Ishikawa (cell line): ENCODE data around the gene DNAJC21.

Experiments
- CEBPB ChIP-seq: IDR thresholded peaks from 2 replicates; pipeline ENCODE4 v1.6.1; 2012
- CREB1 ChIP-seq: IDR thresholded peaks from 2 replicates; pipeline ENCODE4 v1.6.1; 2012; ENCODE audit warnings: low read depth
- EGR1 ChIP-seq: IDR thresholded peaks from 2 replicates; pipeline ENCODE4 v1.6.1; 2012
- EP300 ChIP-seq: IDR thresholded peaks from 2 replicates; pipeline ENCODE4 v1.6.1; 2012; ENCODE audit warnings: borderline replicate concordance
- FOXM1 ChIP-seq: IDR thresholded peaks from 2 replicates; pipeline ENCODE4 v1.6.1; 2012; ENCODE audit warnings: low read depth, borderline replicate concordance
- MAX ChIP-seq: IDR thresholded peaks from 2 replicates; pipeline ENCODE4 v1.6.1; 2012
- NFIC ChIP-seq: IDR thresholded peaks from 2 replicates; pipeline ENCODE4 v1.6.1; 2012
- RAD21 ChIP-seq: IDR thresholded peaks from 2 replicates; pipeline ENCODE4 v1.6.1; 2012; ENCODE audit warnings: low read depth
- REST ChIP-seq: IDR thresholded peaks from 2 replicates; pipeline ENCODE4 v1.6.1; 2012; ENCODE audit warnings: low read depth, mild to moderate bottlenecking
- TAF1 ChIP-seq: IDR thresholded peaks from 2 replicates; pipeline ENCODE4 v1.6.1; 2012; ENCODE audit warnings: low read depth, mild to moderate bottlenecking
- TCF12 ChIP-seq: IDR thresholded peaks from 2 replicates; pipeline ENCODE4 v1.6.1; 2012; ENCODE audit warnings: low read depth
- TEAD4 ChIP-seq: IDR thresholded peaks from 2 replicates; pipeline ENCODE4 v1.6.1; 2012
- USF1 ChIP-seq: IDR thresholded peaks from 2 replicates; pipeline ENCODE4 v1.6.1; 2012
- YY1 ChIP-seq: IDR thresholded peaks from 2 replicates; pipeline ENCODE4 v1.6.1; 2012; ENCODE audit warnings: low read depth
- ZBTB7A ChIP-seq: IDR thresholded peaks from 2 replicates; pipeline ENCODE4 v1.6.1; 2012; ENCODE audit warnings: low read depth

DNAJC21 gene

GRCh38 chr5:34891981-34892380 lies 37.4 kb upstream of the DNAJC21 start:
- TF ChIP-seq TAF1 (no peak), REST (no peak), MAX (no peak), FOXM1 (no peak), EP300 (no peak), ZBTB7A (no peak), EGR1 (no peak), CREB1 (no peak), CEBPB (no peak)

GRCh38 chr5:34892414-34892813 lies 36.9 kb upstream of the DNAJC21 start:
- TF ChIP-seq CREB1 (no peak), MAX (no peak), USF1 (no peak), EGR1 (no peak), ZBTB7A (no peak), CEBPB (no peak), EP300 (no peak), RAD21 (no peak)

GRCh38 chr5:34894716-34895115 lies 34.6 kb upstream of the DNAJC21 start:
- TF ChIP-seq USF1 (no peak), CEBPB (no peak), MAX (no peak), YY1 (no peak), EP300 (no peak), NFIC (no peak), ZBTB7A (no peak), TEAD4 (no peak), RAD21 (no peak), EGR1 (no peak), CREB1 (no peak), FOXM1 (no peak), TCF12 (no peak), REST (no peak), TAF1 (no peak)

- TF ChIP-seq TCF12: no peak
- TF ChIP-seq CEBPB: no peak
- TF ChIP-seq RAD21: no peak
- TF ChIP-seq EGR1: no peak
- no peak for TF ChIP-seq TEAD4
- no peak for TF ChIP-seq FOXM1
- TF ChIP-seq ZBTB7A: no peak
- TF ChIP-seq NFIC: no peak
- no peak for TF ChIP-seq USF1
Observed at GRCh38 chr5:34895641-34896419, 33.5 kb upstream of the DNAJC21 start.

GRCh38 chr5:34897646-34898045 lies 31.7 kb upstream of the DNAJC21 start:
- no peak for TF ChIP-seq FOXM1
- no peak for TF ChIP-seq ZBTB7A
- no peak for TF ChIP-seq USF1
- no peak for TF ChIP-seq TCF12
- no peak for TF ChIP-seq TEAD4
- TF ChIP-seq EP300: no peak
- no peak for TF ChIP-seq EGR1
- TF ChIP-seq CREB1: no peak
- no peak for TF ChIP-seq NFIC
- TF ChIP-seq CEBPB: no peak
